Measurements from ENCODE around the gene CCNK.

GRCh38 chr14:99527026-99527425 is 45.8 kb downstream of the CCNK start:
- no peak for TF ChIP-seq POLR2AphosphoS5 (IDR thresholded peaks at IDR 0.05; ENCODE audit: low read length)
- no peak for TF ChIP-seq RAD21 (IDR thresholded peaks at IDR 0.05; ENCODE audit: insufficient read depth, low read depth, low read length)
- no peak for TF ChIP-seq TAF1 (IDR thresholded peaks at IDR 0.05; ENCODE audit: borderline replicate concordance, low read depth, low read length)
- no peak for TF ChIP-seq SIX5 (IDR thresholded peaks at IDR 0.05; ENCODE audit: low read depth, low read length, severe bottlenecking)
- TF ChIP-seq, protein P1, sequence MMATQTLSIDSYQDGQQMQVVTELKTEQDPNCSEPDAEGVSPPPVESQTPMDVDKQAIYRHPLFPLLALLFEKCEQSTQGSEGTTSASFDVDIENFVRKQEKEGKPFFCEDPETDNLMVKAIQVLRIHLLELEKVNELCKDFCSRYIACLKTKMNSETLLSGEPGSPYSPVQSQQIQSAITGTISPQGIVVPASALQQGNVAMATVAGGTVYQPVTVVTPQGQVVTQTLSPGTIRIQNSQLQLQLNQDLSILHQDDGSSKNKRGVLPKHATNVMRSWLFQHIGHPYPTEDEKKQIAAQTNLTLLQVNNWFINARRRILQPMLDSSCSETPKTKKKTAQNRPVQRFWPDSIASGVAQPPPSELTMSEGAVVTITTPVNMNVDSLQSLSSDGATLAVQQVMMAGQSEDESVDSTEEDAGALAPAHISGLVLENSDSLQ (IDR thresholded peaks at IDR 0.05) = no peak
- TF ChIP-seq EZH2 (IDR thresholded peaks at IDR 0.05; ENCODE audit: borderline replicate concordance, control insufficient read depth, low read depth, low read length) = no peak
- no peak for TF ChIP-seq MEF2A (IDR thresholded peaks at IDR 0.05; ENCODE audit: insufficient read depth, low read depth, low read length)
- TF ChIP-seq, protein P2, sequence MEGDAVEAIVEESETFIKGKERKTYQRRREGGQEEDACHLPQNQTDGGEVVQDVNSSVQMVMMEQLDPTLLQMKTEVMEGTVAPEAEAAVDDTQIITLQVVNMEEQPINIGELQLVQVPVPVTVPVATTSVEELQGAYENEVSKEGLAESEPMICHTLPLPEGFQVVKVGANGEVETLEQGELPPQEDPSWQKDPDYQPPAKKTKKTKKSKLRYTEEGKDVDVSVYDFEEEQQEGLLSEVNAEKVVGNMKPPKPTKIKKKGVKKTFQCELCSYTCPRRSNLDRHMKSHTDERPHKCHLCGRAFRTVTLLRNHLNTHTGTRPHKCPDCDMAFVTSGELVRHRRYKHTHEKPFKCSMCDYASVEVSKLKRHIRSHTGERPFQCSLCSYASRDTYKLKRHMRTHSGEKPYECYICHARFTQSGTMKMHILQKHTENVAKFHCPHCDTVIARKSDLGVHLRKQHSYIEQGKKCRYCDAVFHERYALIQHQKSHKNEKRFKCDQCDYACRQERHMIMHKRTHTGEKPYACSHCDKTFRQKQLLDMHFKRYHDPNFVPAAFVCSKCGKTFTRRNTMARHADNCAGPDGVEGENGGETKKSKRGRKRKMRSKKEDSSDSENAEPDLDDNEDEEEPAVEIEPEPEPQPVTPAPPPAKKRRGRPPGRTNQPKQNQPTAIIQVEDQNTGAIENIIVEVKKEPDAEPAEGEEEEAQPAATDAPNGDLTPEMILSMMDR (IDR thresholded peaks at IDR 0.05 in 2 of 3, conservative IDR thresholded peaks at IDR 0.05 in 1 of 3; ENCODE audit: control insufficient read depth in 2 of 3, extremely low read depth in 1 of 3, insufficient read depth in 1 of 3, low read depth in 3 of 3, low read length in 3 of 3) = no peak
- no peak for TF ChIP-seq USF2 (IDR thresholded peaks at IDR 0.05; ENCODE audit: borderline replicate concordance, low read depth, low read length)

Measured in GM12878 (cell line).